ENCODE data around the gene PRXL2B. TPM values are rescaled to one million over a fixed set of nuclear protein-coding genes. Genes with fewer than 3 reads are reported as not detected.
A peak's percentile ranks its signal among the peaks of the same experiment; 100 is the strongest.
"Not testable (repeated sequence)": the region's sequence is repeated elsewhere in the genome, so short reads cannot be mapped to it uniquely, and the experiment has no call there.

The PRXL2B gene, protein sequence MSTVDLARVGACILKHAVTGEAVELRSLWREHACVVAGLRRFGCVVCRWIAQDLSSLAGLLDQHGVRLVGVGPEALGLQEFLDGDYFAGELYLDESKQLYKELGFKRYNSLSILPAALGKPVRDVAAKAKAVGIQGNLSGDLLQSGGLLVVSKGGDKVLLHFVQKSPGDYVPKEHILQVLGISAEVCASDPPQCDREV
- total RNA-seq = 7.3 TPM

DNA sequence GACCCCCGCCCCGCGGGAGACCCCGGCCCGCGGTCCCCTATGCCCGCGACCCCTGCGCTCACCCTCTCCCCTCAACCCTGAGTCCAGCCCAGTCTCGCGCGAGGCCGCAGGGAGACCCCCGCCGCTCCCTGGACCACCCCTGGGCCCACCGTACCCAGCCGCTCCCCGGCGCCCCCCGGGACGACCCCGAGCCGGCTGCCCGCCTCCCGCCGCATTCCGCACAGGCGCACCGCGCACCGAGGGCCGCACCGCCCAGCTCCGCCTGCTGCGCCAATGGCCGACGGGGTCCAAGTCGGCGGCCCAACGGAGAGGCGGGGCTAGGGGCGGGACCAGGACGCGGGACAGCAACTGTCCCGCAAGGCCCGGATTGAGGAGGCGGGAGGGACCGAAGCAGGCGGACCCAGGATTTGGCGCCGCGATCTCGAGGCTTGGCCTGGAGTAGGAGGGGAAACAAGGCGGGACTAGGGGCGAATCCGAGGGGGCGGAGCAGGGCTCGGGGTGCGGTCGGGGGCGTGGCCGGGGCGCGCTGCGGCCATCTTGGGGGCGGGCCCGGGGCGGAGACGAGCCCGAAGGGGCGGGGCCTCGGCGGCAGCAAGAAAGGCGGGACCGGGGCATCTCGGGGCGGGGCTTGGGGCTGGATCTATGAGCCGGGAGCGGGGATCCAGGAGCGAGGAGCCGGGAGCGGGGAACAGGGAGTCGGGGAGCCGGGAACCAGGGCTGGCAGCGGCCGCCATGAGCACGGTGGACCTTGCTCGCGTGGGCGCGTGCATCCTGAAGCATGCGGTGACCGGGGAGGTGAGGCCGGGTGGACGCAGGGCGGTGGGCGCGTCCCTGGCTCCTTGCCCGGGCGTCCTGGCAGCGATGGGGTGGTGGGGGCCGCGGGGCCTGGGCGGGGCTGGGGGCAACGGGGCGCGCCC, at the start of gene PRXL2B:
Gene PRXL2B (plus strand): TSS at position 624 of the 917 bp plus-strand sequence. CDS start 109 bp downstream, at position 733.
- DNase-seq = peak; percentile 99

DNA sequence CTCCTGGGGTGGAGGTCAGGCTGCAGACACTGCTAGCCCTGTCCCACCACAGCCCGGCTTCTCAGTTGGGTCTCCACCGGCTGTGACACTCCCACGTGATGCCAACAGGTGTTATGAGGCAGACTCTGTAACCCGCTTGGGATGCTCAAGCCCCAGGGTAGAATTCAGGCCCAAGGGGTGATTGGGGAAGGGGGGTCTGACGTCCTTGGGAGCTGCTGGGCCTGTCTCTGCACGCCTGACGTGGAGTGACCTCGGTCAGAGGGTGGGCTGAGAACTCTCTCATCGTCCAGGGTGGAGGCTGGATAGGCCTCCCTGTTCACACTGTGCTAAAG, 48.8 kb upstream of the PRXL2B start:
- no peak for DNase-seq

DNA sequence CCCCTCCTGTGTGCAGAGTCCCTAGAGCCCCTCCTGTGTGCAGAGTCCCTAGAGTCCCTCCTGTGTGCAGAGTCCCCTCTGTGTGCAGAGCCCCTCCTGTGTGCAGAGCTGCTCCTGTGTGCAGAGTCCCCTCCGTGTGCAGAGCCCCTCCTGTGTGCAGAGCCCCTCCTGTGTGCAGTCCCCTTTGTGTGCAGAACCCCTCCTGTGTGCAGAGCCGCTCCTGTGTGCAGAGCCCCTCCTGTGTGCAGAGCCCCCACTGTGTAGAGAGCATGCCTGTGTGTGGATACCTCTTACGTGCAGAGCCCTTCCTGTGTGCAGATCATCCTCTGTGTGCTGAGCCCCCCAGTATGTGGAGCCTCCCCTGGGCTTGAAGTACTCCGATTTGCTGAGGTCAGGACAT, 48.2 kb upstream of the PRXL2B start:
- no peak for DNase-seq

DNA sequence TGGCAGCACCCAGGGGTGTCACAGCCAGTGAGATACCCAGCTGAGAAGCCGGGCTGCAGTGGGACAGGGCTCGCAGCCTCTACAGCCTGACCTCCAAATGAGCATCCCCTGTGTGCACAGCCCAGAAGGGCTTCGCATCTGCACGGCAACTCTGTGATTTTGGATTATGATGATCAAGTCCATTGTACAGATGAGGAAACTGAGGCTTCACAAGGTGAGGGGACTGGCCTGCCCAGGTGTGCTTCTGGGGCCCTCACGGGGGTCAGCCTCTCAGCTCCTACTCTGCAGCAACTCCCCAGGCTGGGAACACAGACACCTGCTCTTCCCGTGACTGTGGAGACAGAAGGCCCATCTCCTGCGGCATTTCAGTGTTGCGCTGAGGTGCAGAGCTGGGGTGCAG, 47.7 kb upstream of the PRXL2B start:
- no peak for DNase-seq

DNA sequence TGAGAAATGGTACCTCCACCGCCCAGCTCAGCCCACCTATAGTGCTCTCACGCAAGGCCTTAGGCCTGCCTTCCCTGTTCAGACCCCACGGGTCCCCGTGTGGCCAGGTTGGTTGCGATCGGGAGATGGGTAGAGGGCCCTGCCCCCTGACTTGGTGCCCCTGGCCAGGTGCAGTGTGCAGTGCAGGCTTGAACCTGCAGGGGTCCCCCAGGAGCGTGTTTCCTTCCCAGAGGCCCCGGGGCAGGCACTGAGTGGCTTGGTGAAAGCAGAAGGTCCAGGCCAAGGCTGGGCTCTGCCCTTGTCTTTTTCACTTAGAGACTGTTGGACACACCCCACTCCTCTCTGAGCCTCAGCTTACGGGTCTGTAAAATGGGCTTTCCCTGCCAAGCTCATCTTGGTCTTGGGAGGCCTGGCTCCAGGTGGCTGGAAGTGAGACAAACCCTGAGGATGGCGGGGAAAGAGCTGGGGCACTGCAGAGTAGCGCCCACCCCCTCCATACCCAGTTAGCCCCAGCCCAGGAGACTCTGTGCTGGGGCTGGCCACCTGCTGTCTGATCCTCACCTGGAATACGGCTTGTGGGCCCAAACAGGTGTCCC, 47.2 kb upstream of the PRXL2B start:
- DNase-seq = no peak

DNA sequence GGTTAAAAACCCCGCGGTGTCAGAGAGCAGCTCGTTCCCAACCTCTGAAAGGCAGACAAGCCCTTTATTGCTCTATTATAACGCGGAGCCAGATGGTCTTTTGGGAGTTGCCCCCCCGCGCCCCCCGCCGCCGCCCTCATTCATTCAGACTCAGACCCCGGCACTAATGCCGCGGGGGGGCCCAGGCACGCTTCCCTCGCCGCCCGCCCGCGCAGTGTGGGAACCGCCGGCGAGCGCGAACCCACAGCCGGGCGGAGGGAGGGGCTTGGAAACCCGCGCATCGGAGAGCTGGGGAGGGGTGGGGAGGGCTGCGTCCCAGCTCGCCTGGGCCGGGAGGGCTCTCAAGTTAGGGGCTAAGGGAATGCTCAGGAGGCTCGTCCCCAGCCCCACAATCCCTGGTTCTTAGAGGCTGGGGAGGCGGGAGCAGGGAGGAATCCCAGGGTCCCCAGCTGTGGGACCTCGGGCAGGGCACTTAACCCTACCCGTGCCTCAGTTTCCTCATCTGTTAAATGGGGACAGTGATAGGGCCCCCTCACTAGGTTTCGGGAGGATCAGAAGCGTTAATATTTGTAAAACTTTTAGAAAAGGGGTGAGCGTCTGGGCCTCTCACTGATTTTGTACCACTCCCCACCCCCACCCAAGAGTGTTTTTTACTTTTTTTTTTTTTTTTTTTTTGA, 45.6 kb upstream of the PRXL2B start:
- no peak for DNase-seq

DNA sequence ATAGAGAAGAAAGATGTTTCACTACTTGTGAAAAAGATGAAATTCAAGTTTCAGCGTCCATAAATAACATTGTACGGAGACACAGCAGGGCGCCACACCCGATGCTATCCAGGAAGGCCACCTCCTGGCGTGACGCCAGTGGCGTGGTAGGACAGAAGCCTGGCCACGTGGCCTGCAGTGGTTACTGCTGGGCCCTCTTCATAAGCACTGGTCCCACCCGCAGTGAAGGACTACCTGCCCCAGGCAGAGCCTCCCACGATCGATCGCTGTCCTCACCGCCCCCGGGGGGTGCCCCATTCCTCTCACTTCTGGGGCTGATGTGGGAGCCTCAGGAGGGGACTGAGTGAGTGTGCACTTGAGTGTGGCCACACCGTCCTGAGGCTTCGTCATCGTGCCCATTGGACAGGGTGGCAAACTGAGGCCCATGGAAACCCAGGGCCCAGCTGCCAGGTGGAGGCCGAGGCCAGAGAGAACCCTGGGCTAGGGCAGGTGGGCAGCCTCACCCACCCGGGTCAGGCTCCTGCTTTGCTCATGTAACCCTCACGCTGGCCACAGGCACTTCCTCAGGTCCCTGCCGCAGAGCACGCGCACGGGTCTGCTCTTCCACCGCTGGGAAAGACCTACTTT, 44.8 kb upstream of the PRXL2B start:
- no peak for DNase-seq

DNA sequence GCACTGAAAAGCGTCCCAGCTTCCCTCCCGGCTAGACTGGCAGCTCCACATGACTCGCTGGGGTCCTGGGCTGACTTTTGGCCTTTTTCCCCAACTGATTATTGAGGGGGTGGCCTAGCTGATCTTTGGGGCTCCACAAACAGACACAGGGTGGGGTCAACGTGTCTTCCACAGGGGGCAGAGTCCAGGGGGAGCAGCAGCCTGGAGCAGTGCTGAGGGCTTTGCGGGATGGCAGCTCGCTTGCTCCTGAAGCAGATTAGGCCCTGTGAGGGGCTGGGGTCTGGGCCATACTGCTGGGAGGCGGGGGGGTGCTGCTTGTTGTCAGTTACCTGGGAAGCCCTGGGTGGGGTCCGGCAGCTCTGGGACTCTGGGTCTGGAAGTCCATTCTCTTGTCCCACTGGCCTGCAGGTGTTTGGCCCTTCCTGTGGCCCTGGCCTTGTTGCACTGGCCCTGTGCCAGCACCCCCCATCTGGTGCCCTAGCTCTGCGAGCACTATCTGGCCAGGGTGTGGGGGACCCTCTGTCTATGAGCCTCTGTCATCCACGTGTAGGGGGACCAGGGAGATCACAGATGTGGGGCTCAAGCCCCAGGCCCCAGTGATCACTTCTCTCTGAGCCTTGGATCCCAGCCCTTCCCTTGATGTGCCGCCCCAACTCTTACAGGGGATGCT, 44.2 kb upstream of the PRXL2B start:
- DNase-seq = no peak

DNA sequence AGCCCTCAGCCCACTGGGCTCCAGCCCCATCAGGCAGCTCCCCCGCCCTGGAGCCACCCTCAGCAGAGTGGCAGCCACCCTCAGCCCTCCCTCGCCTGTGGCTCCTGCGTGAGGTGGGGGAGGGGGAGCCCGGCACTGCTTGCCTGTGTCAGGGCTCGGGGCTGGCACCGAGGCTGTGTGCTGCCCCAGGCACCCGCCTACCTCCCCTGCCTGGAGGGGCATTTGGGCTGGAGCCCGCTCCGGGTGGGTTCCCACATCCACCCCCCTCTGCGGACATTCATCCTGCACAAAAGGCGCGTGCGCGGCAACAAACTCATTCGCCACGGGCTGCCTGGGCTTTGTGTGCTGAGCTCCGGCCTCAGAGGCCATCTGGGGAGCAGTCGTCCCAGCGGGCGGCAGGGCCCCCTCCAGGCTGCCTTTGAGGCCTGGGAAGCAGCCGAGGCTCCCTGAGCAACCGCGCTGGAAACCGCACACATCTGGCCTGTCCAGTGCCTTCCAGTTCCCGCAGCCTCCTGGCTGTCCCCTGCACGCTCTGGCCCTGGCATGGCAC, 43.0 kb upstream of the PRXL2B start:
- DNase-seq = no peak

DNA sequence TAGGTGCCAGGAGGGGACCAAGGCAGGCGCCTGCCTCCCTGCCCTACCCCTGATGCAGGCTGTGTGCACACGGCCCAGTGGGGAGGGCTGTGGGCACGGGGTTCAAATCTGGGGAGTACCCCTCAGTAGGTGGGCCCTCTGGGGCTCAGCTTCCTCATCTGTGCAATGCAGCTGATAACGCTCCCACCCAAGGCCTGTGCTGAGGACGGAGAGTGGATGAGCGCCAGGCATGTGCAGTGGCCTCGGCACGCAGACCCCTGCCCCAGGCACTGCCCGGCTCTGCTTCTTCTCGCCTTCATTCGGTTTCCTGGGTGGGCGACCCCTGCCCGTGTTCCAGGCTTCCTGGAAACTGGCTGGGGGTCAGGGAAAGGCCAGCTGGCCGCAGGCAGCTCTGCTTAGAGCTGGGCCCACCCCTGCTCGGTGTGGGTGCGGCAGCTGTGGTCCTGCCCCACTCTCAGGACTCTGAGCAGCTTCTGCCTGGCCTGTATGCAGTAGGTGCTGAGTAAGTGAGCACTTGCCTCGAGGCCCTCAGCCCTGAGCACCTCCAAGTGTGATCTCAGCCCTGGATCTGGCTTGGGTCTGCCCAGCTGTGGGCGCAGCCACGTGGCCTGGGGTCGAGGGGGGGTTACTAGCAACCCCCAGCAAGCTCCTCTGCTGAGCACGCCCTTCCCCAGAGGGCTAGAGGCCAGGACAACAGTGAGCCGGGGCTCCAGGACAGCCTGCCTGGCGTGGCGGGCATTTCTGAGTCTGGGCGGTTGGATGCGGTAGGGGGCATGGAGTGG, 42.3 kb upstream of the PRXL2B start:
- no peak for DNase-seq

DNA sequence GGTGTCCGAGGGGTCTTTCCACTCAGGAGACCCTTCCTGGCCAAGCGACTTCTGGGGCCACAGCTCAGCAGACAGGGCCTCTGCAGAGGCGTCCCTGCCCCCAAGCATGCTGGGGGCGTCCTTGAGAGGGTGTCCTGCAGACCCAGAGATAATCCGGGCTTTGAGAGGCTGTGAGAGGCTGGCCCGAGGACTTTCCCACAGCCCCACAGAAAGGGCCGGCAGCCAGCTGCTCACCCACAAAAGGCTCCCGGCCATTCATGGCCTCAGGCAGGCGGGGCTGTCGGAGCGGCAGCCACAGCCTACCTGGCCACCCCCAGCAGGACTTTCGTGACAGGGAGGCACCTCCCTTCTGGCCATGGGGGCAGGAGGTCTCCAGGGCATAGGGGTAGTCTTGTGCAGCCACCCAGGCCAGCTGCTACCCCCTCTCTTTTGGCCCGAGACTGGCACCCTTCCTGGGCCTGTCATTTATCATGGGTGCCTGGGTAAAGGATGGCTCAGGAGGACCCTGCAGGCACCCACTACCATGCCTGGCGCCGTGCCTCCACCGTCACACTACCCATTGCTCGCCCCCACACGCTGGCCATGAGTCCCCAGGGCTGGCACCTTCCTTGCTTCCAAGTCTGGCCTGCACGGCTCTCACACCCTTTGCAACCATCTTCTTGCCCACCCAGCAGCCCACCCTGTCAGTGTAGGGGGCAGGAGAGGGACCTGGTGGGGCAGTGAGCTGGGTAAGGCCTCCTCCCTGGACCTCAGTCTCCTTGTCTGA, 41.5 kb upstream of the PRXL2B start:
- no peak for DNase-seq

DNA sequence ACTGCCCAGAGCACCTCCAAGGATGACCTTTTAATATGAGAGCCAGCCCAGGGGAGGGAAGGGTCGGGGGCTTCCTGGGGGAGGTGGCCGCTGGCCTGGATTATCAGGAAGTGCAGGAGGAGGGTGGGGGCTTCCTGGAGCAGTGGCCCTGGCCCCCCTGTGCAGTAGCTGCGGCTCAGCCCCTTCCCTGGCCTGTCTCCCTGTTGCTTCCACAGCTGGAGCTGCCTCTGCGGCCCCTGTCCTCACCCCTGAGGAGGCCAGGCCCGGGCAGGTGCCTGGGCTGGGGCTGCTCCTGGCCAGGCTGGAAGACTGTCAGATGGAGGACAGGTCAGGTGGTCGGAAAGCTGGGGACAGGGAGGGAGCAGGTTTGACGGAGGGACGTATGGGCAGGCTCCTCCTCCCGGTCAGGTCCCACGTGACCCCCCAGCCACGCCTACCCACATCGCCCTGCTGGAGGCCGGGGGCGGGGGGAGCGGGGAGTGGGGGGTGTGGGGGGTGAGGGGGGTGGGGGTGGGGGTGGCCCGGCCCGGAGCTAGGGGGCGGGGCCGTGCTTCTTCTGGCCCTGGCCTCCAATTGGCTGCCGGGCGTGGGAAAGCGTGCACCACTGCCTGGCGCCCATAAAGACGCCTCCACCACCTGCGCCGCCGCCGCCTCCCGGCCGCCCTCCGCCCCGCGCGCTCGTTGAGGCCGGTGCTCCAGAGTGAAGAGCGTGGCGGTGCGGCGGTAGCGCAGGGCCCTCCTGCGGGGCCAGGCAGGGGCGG, 40.6 kb upstream of the PRXL2B start:
- peak; percentile 68 for DNase-seq

DNA sequence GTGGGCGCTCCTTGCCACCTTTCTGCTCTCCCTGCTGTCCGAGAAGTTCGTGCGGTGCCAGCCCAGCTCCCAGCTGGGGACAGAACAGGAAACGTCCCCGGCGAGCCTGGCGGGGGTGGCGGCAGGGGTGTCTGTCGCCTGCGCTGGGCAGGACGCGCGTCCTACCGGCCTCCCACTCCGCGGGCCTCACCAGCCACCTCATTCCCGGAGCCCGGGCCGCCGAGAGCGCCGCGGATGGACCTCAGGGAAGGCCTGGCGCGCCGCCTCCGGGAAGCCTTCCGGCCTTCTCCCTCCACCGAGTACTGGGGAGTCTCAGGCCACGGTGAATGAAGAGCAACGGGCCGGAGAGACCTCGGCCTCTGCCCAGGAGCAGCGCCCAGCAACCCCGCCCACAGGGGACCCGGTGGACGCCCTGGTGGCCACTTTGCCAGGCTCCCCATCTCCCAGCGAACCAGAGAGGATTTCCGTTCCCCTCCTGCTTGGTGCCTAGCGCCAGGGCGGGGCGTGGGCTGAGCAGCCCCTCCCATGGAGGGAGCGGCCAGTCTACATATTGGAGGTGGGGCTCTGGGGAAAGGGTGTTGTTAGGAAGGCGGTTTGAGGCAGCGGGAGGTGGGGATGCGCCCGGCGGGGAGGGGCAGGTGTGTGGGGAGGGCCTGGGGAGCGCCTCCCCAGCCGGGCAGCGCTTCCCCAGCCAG, 39.9 kb upstream of the PRXL2B start:
- DNase-seq = peak; percentile 39

DNA sequence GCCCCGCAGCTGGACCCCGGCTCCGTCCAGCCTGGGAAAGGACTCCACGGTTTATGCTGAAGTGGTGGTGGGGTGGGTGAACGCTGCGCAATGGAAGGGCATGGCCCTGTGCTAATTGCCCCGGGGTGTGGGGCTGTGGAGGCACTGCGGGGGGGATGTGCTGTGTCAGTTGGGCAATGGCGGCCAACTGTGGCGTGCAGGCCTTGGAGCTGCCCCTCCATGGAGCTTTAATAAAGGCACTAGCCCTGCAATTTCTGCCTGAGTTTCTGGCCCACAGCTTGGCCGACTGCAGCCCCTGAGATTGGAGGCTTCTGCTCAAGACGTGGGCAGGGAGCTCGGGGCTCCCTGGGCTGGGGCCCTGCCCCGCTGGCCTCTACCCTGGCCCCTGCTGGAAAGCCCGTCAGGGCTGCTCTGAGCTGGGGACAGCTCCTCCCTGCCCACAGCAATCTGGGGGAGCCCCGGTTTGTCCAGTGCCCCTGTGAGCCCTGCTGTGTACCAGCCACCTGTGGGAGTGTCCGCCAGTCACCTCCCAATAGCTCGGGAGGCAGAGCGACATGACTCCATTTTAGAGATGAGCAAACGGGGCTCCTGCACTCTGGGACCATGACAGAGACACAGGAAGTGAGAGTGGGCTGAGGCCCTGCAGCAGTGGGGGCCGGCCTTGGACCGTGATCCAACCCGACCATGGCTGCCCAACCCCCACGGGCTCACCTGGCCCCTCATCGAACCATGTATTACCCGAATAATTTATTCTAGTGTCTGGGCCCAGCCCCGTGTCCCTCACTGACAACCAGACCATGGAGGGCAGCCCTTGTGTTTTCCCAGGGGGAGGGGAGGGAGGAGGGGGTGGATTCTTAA, 39.1 kb upstream of the PRXL2B start:
- DNase-seq = no peak

DNA sequence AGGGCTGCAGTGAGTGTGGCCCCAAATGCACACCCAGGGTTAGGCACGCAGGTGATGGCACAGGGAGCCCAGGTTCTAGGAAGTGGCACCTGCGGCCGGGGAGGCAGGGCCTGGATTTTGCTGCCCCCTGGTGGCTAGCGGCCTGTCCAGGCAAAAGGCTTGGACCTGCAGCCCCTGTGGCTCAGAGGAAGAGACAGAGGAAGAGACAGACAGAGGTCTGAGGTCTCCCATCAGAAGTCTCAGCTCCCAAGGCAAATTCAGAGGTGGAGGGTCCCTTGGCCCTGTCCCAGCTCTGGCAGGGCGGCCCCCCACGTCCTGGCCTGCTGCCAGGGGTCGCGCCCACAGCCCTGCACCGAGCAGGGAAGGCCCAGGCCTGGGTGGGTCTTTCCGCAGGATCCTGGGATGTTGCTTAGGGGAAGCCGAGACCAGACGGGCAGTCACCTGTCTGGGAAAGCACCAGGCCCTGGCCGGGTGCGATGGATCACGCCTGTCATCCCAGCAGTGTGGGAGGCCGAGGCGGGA, 38.4 kb upstream of the PRXL2B start:
- no peak for DNase-seq

DNA sequence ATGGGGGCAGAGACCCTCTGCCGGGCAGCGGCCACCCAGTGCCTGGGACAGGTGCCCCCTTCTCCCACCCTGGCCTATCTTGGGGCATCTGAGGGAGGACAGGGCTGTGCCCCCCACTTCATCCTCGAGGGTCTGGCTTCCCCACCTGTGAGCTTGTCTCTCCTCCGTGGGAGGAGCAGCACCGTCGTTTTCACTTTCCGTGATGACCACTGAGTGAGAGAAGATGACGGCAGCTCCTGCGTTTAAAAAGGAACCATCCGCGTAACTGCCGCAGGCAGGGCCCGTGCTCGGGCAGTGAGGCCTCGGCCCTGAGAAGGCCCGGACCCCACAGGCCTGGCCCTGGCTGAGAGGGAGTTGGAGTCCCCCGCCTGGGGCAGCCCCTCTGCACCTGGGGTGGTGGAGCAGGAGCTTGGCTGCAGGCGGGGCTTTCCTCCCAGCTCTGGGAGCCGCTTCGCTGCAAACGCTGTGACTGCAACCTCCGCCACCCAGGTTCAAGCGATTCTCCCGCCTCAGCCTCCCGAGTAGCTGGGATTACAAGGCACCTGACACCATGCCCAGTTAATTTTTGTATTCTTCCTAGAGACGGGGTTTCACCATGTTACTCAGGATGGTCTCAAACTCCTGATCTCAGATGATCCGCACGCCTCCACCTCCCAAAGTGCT, 37.1 kb upstream of the PRXL2B start:
- not testable (repeated sequence) for DNase-seq

Measured in skin of body (tissue), 2 donors.